Posterior vena cava (tissue), 2 donors: ENCODE data around the gene UCHL1. TPM values are rescaled to one million over a fixed set of nuclear protein-coding genes. Genes with fewer than 3 reads are reported as not detected.
"Not testable (repeated sequence)": the region's sequence is repeated elsewhere in the genome, so short reads cannot be mapped to it uniquely, and the experiment has no call there.

Experiments used
- DNase-seq: peaks from one replicate; pipeline ENCODE4 v3.0.0-alpha.2; 2020; ENCODE audit warnings: low spot score
- intact Hi-C, 2 donors: fragments of 100-400 bp; cut with DNase I; formaldehyde crosslinking; loops; one replicate each; pipeline versions ENCODE4 v1.14.1 to v1.14.2; 2022 to 2023
- total RNA-seq, 2 donors: library from RNA; stranded (reverse); fragmentation: NEBNext Ultra II Directional; extraction: Animal tissue kit (Norgen Biotek cat#: 25700); gene quantifications; one replicate each; pipeline ENCODE4 v1.2.1, GENCODE V29; 2021
- donor health status: DM: yes; HTN: yes; CAD: no.
- donor health status: DM: yes; HTN: yes; CAD: no.

Gene UCHL1
- total RNA-seq, 2 donors from 2014 or later, result 22.1 to 31.0 TPM

GRCh38 chr4:41282366-41282765 lies 25.6 kb downstream of the UCHL1 start:
- DNase-seq, result no peak
- intact Hi-C loops, result loop anchor here (5.0 kb wide), 3 partner anchors 365 to 600 kb away; no protein-coding TSS in a partner anchor

- intact Hi-C loops, result no loop called here
- no peak for DNase-seq
These were observed 28.6 kb downstream of the UCHL1 start for GRCh38 chr4:41285202-41285863.

GRCh38 chr4:41285864-41286235 lies 29.1 kb downstream of the UCHL1 start:
- no peak for DNase-seq
- intact Hi-C loops, result no loop called here

- no peak for DNase-seq
- intact Hi-C loops, result no loop called here
These were observed 30.3 kb downstream of the UCHL1 start for GRCh38 chr4:41287005-41287404.

GRCh38 chr4:41287852-41288251 lies 31.1 kb downstream of the UCHL1 start:
- DNase-seq, result no peak
- intact Hi-C loops, result no loop called here

- DNase-seq, result no peak
- intact Hi-C loops, result no loop called here
These were observed 31.5 kb downstream of the UCHL1 start for GRCh38 chr4:41288254-41288653.

GRCh38 chr4:41290479-41290878 lies 33.8 kb downstream of the UCHL1 start:
- intact Hi-C loops, result no loop called here
- DNase-seq, result no peak

- DNase-seq, result no peak
- intact Hi-C loops, result loop anchor here in 1 of 2 donors (5.0 kb wide), 1 partner anchor 353 kb away; no protein-coding TSS in a partner anchor
These were observed 37.8 kb downstream of the UCHL1 start for GRCh38 chr4:41294445-41295062.

GRCh38 chr4:41296995-41297394 lies 40.3 kb downstream of the UCHL1 start:
- intact Hi-C loops, result loop anchor here in 1 of 2 donors (5.0 kb wide), 1 partner anchor 350 kb away; no protein-coding TSS in a partner anchor
- no peak for DNase-seq

GRCh38 chr4:41297832-41298231 lies 41.1 kb downstream of the UCHL1 start:
- DNase-seq, result no peak
- intact Hi-C loops, result loop anchor here in 1 of 2 donors (5.0 kb wide), 1 partner anchor 349 kb away; no protein-coding TSS in a partner anchor

- DNase-seq, result no peak
- intact Hi-C loops, result loop anchor here in 1 of 2 donors (5.0 kb wide), 1 partner anchor 348 kb away; no protein-coding TSS in a partner anchor
These were observed 42.8 kb downstream of the UCHL1 start for GRCh38 chr4:41299486-41299885.

GRCh38 chr4:41301137-41301536 lies 44.4 kb downstream of the UCHL1 start:
- intact Hi-C loops, result no loop called here

GRCh38 chr4:41303372-41304118 lies 46.8 kb downstream of the UCHL1 start:
- no peak for DNase-seq
- intact Hi-C loops, result no loop called here

More at GRCh38 chr4:41301137-41301536, 44.4 kb downstream of the UCHL1 start:
- no peak for DNase-seq

GRCh38 chr4:41304221-41304620 lies 47.5 kb downstream of the UCHL1 start:
- DNase-seq, result no peak
- intact Hi-C loops, result no loop called here

- intact Hi-C loops, result no loop called here
These were observed 48.7 kb downstream of the UCHL1 start for GRCh38 chr4:41305476-41305875.

GRCh38 chr4:41307638-41308037 lies 50.9 kb downstream of the UCHL1 start:
- no peak for DNase-seq
- intact Hi-C loops, result no loop called here

More at GRCh38 chr4:41305476-41305875, 48.7 kb downstream of the UCHL1 start:
- no peak for DNase-seq

- intact Hi-C loops, result no loop called here
These were observed 51.7 kb downstream of the UCHL1 start for GRCh38 chr4:41308398-41308797.

GRCh38 chr4:41315426-41315825 lies 58.7 kb downstream of the UCHL1 start:
- DNase-seq, intact Hi-C loops: not testable (repeated sequence)

More at GRCh38 chr4:41308398-41308797, 51.7 kb downstream of the UCHL1 start:
- DNase-seq, result no peak

- intact Hi-C loops, result no loop called here
- DNase-seq, result no peak
These were observed 59.1 kb downstream of the UCHL1 start for GRCh38 chr4:41315862-41316261.
